HFFc6 (cell line): ENCODE measurements around the gene CHD5. TPM values are rescaled to one million over a fixed set of nuclear protein-coding genes. Genes with fewer than 3 reads are reported as not detected.

Source experiments
- DNase-seq: peaks from one replicate; pipeline ENCODE4 v3.0.0-alpha.2; 2018
- H3K27ac Mint-ChIP-seq: 2 replicates; pipeline ENCODE4 v1.8.0; 2020; ENCODE audit warnings: mild to moderate bottlenecking, mixed read lengths
- H3K27me3 Mint-ChIP-seq: 2 replicates; pipeline ENCODE4 v1.8.0; 2021; ENCODE audit warnings: mild to moderate bottlenecking, moderate library complexity, mixed read lengths; ENCODE audit not compliant: insufficient read depth
- H3K36me3 Mint-ChIP-seq: 2 replicates; pipeline ENCODE4 v1.8.0; 2021; ENCODE audit warnings: low read depth, mixed read lengths
- H3K4me1 Mint-ChIP-seq: 2 replicates; pipeline ENCODE4 v1.8.0; 2020; ENCODE audit warnings: low read depth, mixed read lengths
- H3K4me3 Mint-ChIP-seq: 2 replicates; pipeline ENCODE4 v1.8.0; 2020; ENCODE audit warnings: mild to moderate bottlenecking, moderate library complexity, mixed read lengths
- H3K9me3 Mint-ChIP-seq: 2 replicates; pipeline ENCODE4 v1.8.0; 2020; ENCODE audit warnings: mild to moderate bottlenecking, mixed read lengths
- total RNA-seq, 6 experiments: library from RNA; stranded (reverse); fragmentation: NEBNext Ultra II Directional; extraction: Animal tissue kit (Norgen Biotek cat#: 25700); gene quantifications; 2 replicates in 1 of 6; 3 replicates in 5 of 6; pipeline ENCODE4 v1.2.3, GENCODE V29; 2021
- TF ChIP-seq, protein P1 (sequence below): fragments of 200-600 bp; sonication (generic); IDR thresholded peaks from 2 replicates; pipeline ENCODE4 v1.5.0; 2021; ENCODE audit warnings: antibody characterized with exemption, mild to moderate bottlenecking

The CHD5 gene
- total RNA-seq, 6 experiments from 2014 or later, result 0.05 to 0.36 (median 0.16) TPM; not detected in 2

DNA sequence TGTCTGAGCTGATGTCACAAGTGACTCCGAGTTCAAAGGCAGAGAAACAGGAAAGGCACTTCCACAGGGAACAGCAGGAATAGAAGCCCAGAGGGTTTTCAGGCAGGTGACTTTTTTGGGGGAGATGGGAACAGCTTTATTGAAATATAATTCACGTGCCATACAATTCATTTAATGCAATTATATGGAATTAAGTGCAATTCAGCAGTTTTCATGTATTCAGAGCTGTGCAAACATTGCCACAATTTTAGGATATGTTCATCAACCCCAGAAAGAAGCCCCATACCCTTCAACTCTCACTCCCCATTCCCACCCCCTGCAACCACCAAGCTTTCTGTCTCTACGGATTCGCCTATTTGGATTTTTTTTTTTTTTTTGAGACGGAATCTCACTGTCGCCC lies 117.5 kb downstream of the CHD5 start:
- DNase-seq, result no peak
- Mint-ChIP-seq H3K4me3 (no peak overlapping the region), H3K9me3 (no peaks in the 10 kb centered on the region), H3K4me1 (peaks cover 10% of the 10 kb centered on the region; the same call in 1 of the 2 replicates), H3K27ac (no peak overlapping the region), H3K36me3 (no peaks in the 10 kb centered on the region), H3K27me3 (peaks cover 21% of the 10 kb centered on the region; the same call in 1 of the 2 replicates)
- TF ChIP-seq, protein P1, sequence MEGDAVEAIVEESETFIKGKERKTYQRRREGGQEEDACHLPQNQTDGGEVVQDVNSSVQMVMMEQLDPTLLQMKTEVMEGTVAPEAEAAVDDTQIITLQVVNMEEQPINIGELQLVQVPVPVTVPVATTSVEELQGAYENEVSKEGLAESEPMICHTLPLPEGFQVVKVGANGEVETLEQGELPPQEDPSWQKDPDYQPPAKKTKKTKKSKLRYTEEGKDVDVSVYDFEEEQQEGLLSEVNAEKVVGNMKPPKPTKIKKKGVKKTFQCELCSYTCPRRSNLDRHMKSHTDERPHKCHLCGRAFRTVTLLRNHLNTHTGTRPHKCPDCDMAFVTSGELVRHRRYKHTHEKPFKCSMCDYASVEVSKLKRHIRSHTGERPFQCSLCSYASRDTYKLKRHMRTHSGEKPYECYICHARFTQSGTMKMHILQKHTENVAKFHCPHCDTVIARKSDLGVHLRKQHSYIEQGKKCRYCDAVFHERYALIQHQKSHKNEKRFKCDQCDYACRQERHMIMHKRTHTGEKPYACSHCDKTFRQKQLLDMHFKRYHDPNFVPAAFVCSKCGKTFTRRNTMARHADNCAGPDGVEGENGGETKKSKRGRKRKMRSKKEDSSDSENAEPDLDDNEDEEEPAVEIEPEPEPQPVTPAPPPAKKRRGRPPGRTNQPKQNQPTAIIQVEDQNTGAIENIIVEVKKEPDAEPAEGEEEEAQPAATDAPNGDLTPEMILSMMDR, result no peak

DNA sequence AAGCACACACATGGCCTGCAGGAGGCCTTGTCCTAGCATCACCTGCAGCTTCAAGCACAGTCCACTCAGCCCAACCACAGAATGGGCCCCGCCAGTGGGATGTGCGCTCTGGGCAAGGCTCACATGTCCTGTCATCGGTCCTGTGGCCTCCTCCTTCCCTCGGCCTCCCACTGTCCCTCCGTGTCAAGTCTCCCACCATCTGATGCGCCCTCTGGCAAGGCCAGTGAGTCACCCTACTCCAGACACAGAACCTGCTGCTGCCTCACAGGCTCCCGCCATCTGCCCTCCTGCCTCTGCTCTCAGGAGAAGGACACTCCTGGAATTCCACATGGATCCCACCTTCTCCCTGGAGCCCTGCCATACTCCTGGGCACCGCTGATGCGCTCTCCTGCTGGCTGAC lies 120.3 kb downstream of the CHD5 start:
- H3K9me3 Mint-ChIP-seq, result no peaks in the 10 kb centered on the region
- peaks cover 16% of the 10 kb centered on the region for H3K27me3 Mint-ChIP-seq
- no peaks in the 10 kb centered on the region for H3K36me3 Mint-ChIP-seq

GRCh38 chr1:6057170-6057845 lies 122.8 kb downstream of the CHD5 start:
- TF ChIP-seq, protein P1, result no peak
- H3K27ac Mint-ChIP-seq, result no peak overlapping the region
- no peaks in the 10 kb centered on the region for H3K9me3 Mint-ChIP-seq
- peaks cover 12% of the 10 kb centered on the region for H3K27me3 Mint-ChIP-seq
- no peak overlapping the region for H3K4me3 Mint-ChIP-seq
- DNase-seq, result no peak
- H3K36me3 Mint-ChIP-seq, result no peaks in the 10 kb centered on the region
- peaks cover 18% of the 10 kb centered on the region; the same call in 1 of the 2 replicates for H3K4me1 Mint-ChIP-seq

More for the DNA sequence above, 120.3 kb downstream of the CHD5 start:
- Mint-ChIP-seq H3K27ac (no peak overlapping the region), H3K4me1 (peaks cover 10% of the 10 kb centered on the region; the same call in 1 of the 2 replicates), H3K4me3 (no peak overlapping the region)
- peak; percentile 48 for DNase-seq
- TF ChIP-seq, protein P1, result no peak

DNA sequence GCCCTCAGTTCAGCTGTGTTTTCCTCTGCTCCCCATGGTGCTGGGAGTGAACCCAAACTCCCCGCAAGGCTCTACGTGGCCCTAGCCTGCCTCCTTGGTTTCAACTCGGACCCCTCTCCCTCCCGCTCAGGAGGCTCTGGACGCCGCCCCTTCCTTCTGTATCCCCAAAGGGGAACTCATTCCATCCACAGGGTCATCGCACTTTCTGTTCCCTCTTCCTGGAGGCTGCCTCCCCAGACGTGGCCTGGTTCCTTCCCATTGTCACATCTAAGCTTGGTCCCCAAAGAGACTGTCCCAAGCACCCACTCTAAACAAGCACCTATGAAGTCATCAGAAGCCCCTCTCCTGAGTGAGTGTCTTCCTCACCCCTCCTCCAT lies 123.6 kb downstream of the CHD5 start:
- peaks cover 12% of the 10 kb centered on the region for H3K27me3 Mint-ChIP-seq
- peaks cover 18% of the 10 kb centered on the region; the same call in 1 of the 2 replicates for H3K4me1 Mint-ChIP-seq
- TF ChIP-seq, protein P1, result no peak
- H3K4me3 Mint-ChIP-seq, result no peak overlapping the region
- H3K27ac Mint-ChIP-seq, result no peak overlapping the region
- DNase-seq, result no peak
- H3K36me3 Mint-ChIP-seq, result no peaks in the 10 kb centered on the region
- H3K9me3 Mint-ChIP-seq, result no peaks in the 10 kb centered on the region

GRCh38 chr1:6054596-6054995 lies 125.5 kb downstream of the CHD5 start:
- peaks cover 11% of the 10 kb centered on the region; the same call in 1 of the 2 replicates for H3K4me1 Mint-ChIP-seq
- no peak for DNase-seq
- no peak overlapping the region for H3K4me3 Mint-ChIP-seq
- H3K9me3 Mint-ChIP-seq, result no peaks in the 10 kb centered on the region
- TF ChIP-seq, protein P1, result no peak; the same call in 1 of the 2 replicates
- H3K27me3 Mint-ChIP-seq, result peaks cover 9% of the 10 kb centered on the region
- no peak overlapping the region for H3K27ac Mint-ChIP-seq
- no peaks in the 10 kb centered on the region for H3K36me3 Mint-ChIP-seq
